Lower leg skin (tissue), 4 donors: ENCODE measurements around the gene PM20D2. TPM values are rescaled to one million over a fixed set of nuclear protein-coding genes. Genes with fewer than 3 reads are reported as not detected.

Experiments used
- DNase-seq, 2 donors: peaks; one replicate each; pipeline ENCODE4 v3.0.0-alpha.2; 2019; ENCODE audit warnings: low spot score in 2 of 2
- H3K4me3 ChIP-seq: fragments of 200-600 bp; sonication (generic); 2 replicates; pipeline ENCODE4 v1.5.1; 2017; ENCODE audit warnings: mild to moderate bottlenecking, low read depth; ENCODE audit not compliant: poor library complexity, severe bottlenecking
- CTCF ChIP-seq, 3 donors: fragments of 450-650 bp; IDR thresholded peaks; one replicate each; pipeline ENCODE4 v1.5.1; 2016; ENCODE audit warnings: antibody characterized with exemption in 3 of 3, mild to moderate bottlenecking in 3 of 3, moderate library complexity in 2 of 3
- POLR2A ChIP-seq, 2 donors: fragments of 450-650 bp; IDR thresholded peaks; one replicate each; pipeline ENCODE4 v1.6.1; 2016 to 2017; ENCODE audit warnings: antibody characterized with exemption in 2 of 2, mild to moderate bottlenecking in 1 of 2, moderate library complexity in 1 of 2
- WGBS, 2 donors: methylation state at CpG; one replicate each; pipeline ENCODE4 v1.1.5; 2018; 5-methylcytosine and 5-hydroxymethylcytosine counted together
- intact Hi-C: fragments of 100-400 bp; cut with DNase I; formaldehyde crosslinking; loops from one replicate; pipeline ENCODE4 v1.15.0; 2023; ENCODE audit warnings: low total_unique reads
- total RNA-seq, 4 donors: library from RNA; depleted of rRNA; stranded (reverse); fragments of >200 nt; gene quantifications; one replicate each; pipeline ENCODE4 v1.1.0, GENCODE V29; 2016

The PM20D2 gene
- total RNA-seq, 4 donors from 2014 or later: 10.6 to 19.4 (median 15.7) TPM

GRCh38 chr6:89138173-89138572, 7.7 kb upstream of the PM20D2 start:
- no peak overlapping the region for H3K4me3 ChIP-seq
- intact Hi-C loops: no loop called here
- DNase-seq: no peak
- WGBS, 2 donors: 59 to 74% methylated on average over 2 of the region's 2 CpGs
- no peak for TF ChIP-seq CTCF (IDR thresholded peaks at IDR 0.05)
- no peak for TF ChIP-seq POLR2A (IDR thresholded peaks at IDR 0.05)

GRCh38 chr6:89139509-89140346, 6.1 kb upstream of the PM20D2 start:
- TF ChIP-seq CTCF (IDR thresholded peaks at IDR 0.05) (no peak), POLR2A (IDR thresholded peaks at IDR 0.05) (no peak)
- H3K4me3 ChIP-seq: no peak overlapping the region
- WGBS, 2 donors: 66 to 75% methylated on average over 5 of the region's 5 CpGs
- DNase-seq: no peak
- intact Hi-C loops: no loop called here

- 76 to 77% methylated on average over 7 of the region's 7 CpGs for WGBS, 2 donors
- no peak overlapping the region for H3K4me3 ChIP-seq
- intact Hi-C loops: no loop called here
- no peak for DNase-seq
- TF ChIP-seq CTCF (IDR thresholded peaks at IDR 0.05): no peak
- TF ChIP-seq POLR2A (IDR thresholded peaks at IDR 0.05): no peak
Observed at GRCh38 chr6:89140347-89141156, 5.3 kb upstream of the PM20D2 start.

- H3K4me3 ChIP-seq: no peak overlapping the region
- intact Hi-C loops: no loop called here
- TF ChIP-seq CTCF (IDR thresholded peaks at IDR 0.05) (no peak), POLR2A (IDR thresholded peaks at IDR 0.05) (no peak)
- WGBS, 2 donors: 54 to 65% methylated on average over 2 of the region's 2 CpGs
- DNase-seq: no peak
Observed at GRCh38 chr6:89144354-89144906, 1.4 kb upstream of the PM20D2 start.

GRCh38 chr6:89145091-89145955, 532 bp upstream of the PM20D2 start:
- no peak for DNase-seq
- intact Hi-C loops: no loop called here
- TF ChIP-seq CTCF (IDR thresholded peaks at IDR 0.05) (no peak), POLR2A (IDR thresholded peaks at IDR 0.05) (no peak)
- WGBS, 2 donors: 5 to 7% methylated on average over 14 to 17 of the region's 17 CpGs
- H3K4me3 ChIP-seq: peak overlapping the region; percentile 67
